Activated CD8-positive, alpha-beta memory T cell treated with anti-CD3 and anti-CD28 coated beads for 24 hours (primary cell): ENCODE data around the gene PPT2.
"Not testable (repeated sequence)": the region's sequence is repeated elsewhere in the genome, so short reads cannot be mapped to it uniquely, and the experiment has no call there.

ENCODE experiments used
- DNase-seq: peaks from one replicate; pipeline ENCODE4 v3.0.0-alpha.2; 2020

Gene PPT2

DNA sequence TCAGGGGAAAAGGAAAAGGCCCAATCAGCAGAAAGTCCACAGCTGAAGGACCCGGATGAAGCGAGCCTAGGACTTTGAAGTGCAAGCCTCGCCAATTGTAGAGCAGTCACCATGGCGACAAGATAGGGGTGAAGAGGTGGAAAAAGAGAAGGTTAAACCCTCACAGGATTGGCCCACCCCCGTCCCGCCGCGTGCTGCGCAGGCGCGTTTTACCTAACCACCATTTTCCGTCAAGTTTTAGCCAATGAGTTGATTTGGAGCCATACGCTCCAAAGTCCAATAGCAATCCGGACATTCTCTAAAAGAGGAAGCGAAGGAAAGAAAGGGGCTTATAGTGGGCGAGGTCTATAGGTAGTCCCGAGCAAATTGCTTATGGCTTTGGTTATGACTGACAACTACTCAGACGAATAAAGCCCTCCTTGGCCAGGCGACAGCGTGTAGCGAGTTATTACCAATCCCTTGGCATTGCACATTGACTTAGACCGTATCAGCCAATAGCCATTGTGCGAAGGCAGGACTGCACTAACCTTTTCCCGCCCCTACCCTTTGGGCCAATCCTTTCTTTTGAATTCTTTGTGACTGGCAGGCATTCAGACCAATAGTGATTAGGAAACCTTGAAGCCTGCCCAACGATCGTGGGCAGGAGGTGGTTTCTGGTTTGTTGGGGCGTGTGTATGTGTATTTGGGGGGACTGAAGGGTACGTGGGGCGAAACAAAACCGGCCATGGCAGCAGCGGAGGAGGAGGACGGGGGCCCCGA lies 24.0 kb downstream of the PPT2 start, which contains the start of gene RNF5:
Gene RNF5, plus strand, starts transcription at position 618 of the 759 bp plus-strand sequence. Its CDS starts 107 bp downstream, at position 725.
- peak; percentile 91 for DNase-seq

DNA sequence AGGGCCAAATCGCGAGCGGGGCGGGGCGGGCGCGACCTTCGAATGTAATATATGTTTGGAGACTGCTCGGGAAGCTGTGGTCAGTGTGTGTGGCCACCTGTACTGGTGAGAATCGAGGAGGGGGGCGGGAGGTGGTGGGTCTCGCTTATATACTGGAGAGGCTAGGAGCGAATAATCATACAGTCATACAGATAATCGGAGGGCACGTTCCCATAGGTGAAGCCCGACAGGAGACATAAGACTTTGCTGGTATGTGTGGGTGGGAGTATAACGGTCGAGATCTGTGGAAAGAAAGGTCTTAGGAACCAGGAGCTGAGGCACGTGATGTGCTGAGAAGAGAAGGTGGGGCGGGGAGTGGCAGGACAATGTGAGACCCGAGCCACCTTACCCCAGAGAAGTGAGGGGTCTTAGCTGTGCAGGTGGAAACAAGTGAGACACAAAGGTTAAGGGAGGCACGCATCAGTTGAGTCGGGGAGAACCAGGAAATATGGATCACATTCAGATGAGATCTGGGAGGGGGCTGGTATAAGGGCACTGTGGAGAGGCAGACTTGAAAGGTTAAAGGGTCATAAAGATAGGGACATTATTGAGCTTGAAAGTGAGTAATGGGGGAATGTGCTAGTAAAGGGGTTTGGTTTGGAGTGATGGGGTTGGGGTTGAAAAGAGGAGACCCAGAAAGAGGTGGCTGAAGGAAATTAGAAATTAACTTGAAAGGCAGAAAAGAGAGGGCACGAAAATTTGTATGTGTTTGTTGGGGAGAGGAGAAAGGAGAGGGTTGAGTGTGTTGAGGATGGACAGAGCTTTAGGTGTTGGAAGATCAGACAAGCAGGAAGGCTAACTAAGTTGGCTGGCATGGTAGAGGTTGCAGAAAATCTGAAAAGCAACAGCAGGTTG lies 24.9 kb downstream of the PPT2 start:
- DNase-seq = peak; percentile 85

DNA sequence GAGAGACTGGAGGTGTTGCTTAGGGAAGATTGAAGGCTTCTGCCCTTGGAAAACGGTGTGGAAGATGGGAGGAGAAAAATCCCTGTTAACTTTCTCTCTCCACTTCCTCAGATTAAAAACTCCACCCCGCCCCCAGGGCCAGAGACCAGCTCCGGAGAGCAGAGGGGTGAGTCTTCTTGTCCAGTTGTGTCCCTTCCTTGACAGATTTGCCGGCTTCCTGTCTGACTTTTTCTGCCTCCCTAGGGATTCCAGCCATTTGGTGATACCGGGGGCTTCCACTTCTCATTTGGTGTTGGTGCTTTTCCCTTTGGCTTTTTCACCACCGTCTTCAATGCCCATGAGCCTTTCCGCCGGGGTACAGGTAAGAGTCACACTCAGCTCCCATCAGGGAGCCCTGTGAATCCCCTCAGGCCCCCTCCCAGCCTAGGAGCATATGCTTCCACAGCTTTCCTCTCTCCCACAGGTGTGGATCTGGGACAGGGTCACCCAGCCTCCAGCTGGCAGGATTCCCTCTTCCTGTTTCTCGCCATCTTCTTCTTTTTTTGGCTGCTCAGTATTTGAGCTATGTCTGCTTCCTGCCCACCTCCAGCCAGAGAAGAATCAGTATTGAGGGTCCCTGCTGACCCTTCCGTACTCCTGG lies 25.9 kb downstream of the PPT2 start:
- DNase-seq = no peak

DNA sequence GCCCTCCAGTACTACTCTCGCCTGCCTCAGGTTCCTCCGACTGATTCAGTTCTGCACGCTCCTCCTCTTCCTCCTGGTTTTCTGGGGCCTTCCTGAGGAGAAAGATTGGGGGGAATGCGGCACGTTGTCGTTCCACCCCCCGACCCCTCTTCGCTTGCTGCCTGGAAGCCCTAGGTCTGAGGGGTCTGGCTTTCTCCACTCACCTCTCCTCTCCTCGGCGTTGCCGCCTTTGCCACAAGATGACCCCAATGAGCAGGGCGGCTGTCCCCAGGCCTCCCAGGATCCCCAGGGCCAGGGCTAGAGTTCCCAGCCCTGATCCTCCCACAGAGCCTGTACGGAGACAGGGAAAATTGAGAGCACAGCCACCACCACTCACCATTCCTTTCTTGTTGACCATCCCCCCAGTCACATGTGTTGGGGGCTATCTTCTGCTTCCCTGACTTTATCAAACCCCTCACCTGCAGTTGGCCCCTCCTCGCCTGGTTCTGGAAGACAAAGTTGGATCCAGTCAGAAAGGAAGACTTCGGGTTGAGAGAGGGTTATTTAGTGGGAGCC lies 27.3 kb downstream of the PPT2 start:
- DNase-seq = no peak

DNA sequence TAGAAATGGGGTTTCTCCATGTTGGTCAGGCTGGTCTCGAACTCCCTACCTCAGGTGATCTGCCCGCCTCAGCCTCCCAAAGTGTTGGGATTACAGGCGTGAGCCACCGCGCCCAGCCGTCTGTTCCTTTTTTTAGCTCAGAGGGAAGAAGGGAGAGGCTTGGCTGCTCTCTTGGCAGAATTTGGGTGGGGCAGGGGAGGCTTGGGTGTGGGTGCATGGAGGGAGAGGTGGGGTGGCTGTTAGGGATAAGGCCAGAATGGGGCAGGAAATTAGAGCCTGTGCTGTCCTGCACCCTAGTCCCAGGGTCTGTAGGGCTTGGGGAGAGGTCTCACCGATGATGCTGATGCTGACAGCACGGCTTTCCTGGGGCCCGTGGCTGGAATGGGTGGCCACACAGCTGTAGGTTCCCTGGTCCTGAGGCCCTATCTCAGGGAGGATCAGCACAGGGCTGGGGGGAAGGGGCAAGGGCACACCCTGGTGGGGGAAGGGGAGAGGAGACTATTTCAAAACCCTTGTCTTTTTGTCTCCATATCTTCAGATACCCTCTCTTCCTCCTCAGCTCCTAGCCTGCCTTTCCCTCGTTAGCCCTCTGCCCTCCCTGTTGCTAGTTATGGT lies 28.1 kb downstream of the PPT2 start:
- DNase-seq = no peak

DNA sequence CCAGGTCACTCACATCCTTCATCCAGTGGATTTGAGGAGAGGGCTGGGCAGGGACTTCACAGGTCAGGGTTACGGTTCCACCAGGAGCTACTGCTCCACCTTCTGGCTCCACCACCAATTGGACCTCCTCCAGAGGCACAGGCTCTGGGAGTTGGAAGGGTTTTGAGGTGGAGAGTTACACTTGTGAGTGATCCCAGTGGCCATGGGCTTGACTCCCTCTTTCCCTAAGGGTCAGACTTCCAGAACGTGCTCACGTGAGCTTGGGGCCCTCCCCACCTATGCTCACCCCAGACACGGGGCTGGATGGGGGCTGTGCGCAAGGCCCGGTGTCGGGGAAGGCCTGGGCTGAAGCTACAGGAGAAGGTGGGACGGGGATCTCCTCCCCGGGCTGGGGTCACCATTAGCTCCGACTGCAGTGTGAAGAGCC lies 28.6 kb downstream of the PPT2 start:
- no peak for DNase-seq

DNA sequence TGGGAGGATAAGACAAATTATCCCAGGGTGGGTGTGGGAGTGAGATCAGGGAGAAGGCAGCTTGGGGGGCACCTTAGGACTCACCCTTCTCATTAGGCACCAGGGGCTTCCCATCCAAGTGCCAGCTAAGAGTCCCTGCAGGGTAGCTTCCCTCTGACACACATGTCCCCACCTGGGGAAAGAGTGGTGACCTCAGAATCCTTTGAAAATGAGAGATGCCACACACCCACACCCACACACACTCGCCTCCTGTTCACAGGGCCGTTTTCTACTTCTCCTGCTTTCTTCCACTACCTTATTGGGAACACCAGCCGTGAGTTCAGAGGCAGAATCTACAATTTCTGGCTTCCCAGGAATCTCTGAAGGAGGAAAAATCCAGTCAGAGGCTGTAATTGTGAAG lies 29.1 kb downstream of the PPT2 start:
- peak; percentile 55 for DNase-seq

DNA sequence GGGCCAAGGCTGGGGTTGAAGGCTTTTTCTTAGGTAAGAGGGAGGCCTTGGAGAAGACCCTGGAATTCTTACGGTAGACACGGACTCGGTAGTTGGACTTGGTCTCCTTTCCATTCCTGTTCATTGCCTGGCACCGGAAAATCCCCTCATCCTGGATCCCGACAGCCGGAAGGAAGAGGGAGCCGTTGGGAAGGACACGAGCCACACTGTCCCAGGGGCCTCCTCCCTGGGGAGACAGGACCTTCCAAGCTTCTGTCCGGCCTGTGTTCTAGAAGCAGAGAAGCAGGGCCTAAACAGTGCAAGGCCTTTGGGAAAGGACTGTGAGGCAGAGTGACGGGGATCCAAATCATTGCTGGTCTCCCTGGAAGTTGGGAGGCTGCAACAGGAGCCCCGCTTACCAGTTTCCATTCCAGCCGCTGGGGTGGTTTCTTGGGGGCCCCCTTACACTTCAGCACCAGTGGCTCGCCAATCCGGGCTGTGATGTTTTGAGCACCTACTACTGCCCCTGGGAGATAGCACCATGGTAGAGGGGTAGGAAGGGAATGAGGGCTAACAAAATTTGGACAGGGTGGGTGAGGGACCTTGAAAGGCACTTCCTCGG lies 29.6 kb downstream of the PPT2 start:
- DNase-seq = no peak

DNA sequence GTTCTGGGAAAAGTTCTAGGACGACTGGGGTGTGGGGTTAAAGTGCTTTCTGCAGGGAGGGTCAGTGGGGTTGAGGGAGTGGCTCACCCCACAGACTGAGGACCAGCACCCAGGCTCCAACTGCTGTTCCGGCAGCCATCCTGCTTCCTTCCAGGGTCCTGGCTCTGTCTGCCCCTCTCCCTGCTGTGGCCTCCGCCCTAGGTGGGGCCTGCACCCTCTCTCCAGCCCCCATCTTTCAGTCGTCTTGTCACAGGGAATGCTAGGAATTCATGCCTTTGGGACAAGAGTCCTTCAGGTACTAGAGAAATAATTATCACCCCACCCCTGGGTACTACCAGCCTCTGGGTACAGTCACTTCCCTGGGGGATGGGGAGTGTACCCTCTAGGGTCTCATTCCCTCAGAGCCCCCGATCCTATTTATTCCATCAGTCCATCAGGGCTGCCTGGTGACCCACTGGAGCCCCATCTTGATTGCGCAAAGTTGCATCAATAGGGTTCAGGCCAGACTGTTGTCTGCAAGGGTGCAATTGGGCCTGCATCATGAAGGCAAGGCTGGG lies 30.2 kb downstream of the PPT2 start, which contains the start of gene AGER:
Gene AGER, minus strand, starts transcription at position 170 of the 557 bp plus-strand sequence. Its CDS starts 31 bp downstream, at position 139.
- DNase-seq = peak; percentile 56

DNA sequence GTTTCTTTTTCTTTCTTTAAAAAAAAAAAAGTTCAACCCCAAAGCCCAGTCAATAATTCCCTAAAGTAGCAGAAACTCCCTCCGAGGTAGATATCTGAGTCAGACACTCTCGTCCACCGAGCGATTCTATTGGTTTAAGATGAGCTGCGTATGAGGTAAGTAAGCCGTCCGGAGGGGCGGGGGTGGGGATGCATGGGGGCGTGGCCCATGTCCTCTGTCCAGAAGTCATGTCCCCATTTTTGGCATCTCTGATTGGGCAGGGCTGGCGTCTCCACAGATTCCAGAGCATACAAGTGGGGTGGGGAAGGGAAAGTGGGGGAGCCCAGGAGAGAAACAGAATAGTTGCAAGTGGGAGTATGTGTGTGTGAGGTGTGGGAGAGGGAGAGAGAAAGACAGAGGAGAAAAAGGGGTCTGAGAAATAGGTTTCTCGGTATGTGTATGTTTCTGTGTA lies 31.8 kb downstream of the PPT2 start:
- DNase-seq = peak; percentile 71

DNA sequence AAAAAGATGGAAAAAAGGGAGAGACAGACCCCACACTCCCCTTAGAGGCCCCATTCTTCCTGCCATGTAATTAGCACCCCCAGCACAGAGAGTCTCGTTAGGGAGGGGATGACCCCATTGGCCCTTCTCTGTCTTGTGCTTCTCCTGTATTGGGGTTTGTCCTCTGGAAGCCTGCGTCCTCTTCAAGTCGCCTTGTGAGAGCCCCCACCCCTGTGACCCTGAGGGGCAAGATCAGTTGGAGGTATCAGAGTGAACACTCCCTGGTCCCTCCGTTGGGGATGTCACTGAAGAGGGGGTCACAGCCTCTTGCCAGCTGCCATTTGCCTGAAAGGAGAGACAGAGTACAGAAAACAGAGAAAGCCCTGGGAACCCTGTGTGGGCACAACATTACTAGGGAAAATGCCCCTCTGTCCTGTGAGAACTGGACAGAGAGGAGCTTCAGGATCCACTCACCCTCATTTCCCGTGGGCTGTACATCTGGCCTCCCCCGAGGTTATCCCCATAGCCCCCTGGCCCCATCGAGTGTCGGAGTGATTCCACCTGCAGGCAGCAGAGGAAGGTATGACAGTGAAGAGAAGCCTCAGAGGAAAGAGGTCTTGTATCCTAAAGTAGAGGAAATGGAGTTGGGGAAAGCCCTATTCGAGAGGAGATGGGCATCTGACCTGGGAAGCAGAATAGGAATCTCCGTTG lies 32.4 kb downstream of the PPT2 start:
- not testable (repeated sequence) for DNase-seq

DNA sequence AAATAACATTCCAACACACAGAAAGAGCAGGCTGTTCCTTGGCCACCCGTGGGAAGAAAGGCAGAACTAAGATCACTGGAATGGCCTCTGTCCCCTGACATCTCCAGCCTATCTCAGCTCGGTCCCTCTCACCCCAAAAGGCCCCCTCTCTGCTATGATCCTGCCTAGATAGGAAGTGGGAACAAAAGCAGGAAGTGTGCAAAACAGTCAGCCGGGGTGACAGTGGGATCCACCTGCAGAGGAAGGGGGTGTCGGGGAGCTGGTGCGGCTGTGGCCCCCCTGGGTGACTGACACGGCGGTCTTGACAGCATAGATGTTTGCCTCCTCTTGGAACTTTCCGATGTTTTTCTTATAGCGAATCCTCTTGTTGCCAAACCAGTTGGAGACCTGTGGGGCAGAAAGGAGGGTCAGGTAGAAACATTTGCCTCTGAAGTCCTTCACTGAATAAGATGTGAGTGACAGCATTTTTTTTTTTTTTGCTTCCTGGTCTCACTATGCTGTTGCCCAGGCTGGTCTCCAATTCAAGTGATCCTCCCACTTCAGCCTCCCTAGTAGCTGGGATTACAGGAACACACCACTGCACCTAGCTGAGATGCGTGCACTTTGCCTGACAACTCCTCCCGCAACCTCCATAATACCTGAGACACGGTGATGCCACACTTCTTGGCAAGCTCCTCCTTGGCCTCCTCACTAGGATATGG lies 33.2 kb downstream of the PPT2 start:
- DNase-seq = no peak

DNA sequence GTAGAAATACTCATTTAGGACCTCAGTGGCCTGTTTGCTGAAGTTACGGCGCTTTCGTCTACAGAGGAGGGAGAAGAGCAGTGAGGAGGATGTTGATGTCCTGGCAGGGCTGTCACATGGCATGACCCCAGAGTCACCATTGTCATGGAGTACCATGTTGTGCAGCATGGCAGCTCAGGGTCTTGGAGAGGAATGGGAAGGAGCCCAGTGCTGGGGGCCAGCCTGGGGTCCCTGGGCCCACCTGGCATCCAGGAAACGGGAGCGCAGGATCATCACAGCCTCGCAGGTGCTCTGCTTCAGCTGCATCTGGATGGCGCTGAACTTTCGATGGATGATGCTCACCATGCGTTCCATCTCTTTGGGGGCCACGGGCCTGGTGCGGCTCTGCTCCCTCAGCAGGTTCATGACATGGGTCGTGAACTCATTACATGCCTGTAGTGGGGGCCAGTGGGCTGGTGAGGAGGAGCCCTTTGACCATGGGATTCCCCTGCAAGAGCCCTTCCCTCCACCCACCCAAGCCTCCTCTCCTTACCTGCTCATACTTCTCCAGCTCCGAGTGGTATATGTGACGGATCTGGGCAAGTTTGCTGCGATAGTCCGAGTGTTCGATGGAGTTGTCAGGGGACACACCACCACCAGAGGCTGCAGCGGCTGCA lies 33.9 kb downstream of the PPT2 start:
- DNase-seq = not testable (repeated sequence)

DNA sequence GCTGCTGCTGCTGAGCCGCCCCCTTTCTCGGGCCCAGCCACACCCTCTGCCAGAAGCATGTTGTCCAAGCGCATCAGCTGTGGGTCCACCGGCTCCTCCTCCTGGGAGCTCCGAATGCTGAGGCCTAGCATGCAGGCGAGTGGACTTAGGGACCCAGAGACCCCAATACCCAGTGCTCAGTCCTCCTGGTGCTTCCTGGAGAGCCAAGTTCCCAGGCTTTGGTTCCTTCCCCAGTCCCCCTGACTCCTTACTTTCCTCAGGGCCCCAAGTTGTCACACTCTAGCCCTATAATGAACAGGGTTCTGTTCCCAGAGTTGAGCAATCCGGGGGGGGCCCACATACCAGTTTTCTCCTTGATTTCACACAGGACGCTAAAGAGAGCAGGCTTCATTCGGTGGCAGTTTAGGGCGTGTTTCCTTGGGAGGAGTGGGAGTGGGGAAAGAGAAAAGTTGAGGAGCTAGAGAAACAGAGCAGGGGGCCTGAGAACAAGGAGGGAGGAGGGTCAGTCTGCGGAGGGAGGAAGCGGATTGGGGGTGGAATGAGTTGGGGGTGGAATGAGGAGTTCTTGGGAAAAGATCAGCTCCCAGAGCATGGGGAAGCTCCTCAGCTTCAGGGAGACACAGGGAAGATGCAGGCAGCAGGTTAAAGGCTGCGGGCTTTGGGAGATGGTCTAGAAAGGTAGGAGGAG lies 34.6 kb downstream of the PPT2 start:
- DNase-seq = no peak

DNA sequence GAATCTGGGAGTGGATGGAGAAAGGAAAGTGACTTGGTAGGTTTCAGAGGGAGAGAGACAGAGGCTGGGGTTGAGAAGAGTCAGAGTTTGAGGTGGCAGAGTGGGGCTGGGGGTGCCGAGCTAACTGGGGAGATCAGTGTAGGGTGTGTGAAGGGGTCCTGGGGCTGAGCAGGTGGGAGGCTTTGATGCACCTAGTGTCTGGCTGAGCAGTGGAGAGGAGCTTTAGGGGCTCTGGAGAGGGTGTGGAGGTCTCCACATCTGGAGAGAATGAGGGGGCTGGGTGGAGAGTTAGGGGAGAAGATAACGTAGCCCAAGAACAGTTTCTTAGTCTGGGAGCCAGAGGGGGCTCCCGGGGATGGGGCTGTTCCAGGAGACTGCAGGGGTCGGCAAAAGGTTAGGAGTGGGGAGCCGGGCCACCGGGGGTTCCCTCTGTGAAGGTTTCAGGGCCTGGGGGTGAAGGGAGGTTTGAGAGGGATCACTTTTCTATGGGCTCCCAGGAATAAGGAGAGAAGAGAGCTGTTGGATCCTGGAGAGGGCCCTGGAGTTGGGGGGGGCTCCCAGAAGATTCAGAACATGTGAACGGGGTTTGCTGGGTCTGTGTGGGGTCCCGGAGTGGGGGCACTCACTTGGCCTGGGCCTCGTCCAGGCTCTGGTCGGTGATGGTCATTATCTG lies 35.3 kb downstream of the PPT2 start:
- DNase-seq = no peak

DNA sequence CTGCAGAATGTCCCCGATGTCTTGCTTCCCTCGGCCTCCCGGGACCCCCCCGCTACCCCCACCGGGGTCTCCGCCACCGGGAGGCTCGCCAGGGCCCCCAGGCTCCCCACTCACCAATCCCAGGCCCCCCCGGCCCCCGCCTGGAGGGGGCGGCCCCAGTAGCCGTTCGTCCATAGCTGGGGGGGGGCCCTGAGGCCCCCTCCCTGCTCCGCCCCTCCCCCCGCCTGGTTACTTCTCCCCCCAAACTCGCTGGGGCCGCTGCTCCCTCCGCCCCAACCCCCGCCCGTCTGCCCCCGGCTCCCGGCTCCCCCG lies 35.8 kb downstream of the PPT2 start:
- no peak for DNase-seq

DNA sequence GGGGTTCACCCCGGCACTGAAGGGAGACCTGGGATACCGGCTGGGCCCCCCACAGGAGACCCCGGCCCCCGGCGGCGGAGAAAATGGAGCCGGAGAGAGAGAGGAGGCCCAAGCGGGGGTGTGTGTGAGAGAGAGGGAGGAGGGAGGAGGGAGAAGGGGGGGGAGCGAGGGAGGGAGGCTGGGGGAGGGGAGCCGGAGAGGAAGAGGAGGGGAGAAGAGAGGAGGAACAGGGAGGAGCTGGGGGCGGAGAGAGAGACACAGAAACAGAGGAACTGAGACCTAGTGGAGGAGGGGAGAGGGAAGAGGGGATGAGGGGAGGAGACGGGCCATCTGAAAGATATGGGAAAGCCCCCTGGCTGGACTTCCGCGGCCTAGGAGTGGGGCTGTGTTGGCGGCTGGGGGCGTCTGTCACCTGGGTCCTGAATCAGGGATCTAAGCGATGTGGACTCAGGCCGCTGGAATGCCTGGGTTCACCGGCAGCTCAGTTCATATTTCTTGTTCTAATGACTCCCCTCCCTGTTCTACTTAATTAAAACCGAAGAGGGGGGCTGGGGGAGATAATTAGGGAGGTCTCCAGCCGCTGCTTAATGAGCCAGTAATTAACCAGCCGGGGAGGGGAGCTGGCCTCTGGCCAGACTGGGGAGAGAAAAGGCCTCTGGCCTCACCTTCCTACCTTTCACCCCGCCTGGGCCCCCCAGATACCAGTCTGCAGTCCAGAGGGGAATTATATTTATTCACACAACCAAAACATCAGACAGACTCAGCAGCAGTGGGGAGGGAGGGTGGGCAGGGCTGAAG lies 36.3 kb downstream of the PPT2 start, which contains the start of gene PBX2:
Gene PBX2, minus strand, starts transcription at position 149 of the 798 bp plus-strand sequence. CDS start 287 bp downstream, outside the sequence.
- DNase-seq = peak; percentile 87
